ENCODE data around the gene ARL4D. TPM values are rescaled to one million over a fixed set of nuclear protein-coding genes. Genes with fewer than 3 reads are reported as not detected.

Gene ARL4D
- total RNA-seq, 2 donors from 2014 or later, result 3.5 to 21.0 TPM

- no peak overlapping the region for H3K4me3 ChIP-seq
- H3K4me1 ChIP-seq (ENCODE audit: control insufficient read depth in 1 of 2, low read depth in 2 of 2), result no peaks in the 10 kb centered on the region
- no peaks in the 10 kb centered on the region for H3K36me3 ChIP-seq
- DNase-seq (ENCODE audit: low spot score) (no peak), ATAC-seq (ENCODE audit: insufficient number of reproducible peaks, low FRiP score, low read depth) (no peak)
- no peak for TF ChIP-seq CTCF (IDR thresholded peaks at IDR 0.05)
- H3K9me3 ChIP-seq, result no peaks in the 10 kb centered on the region
- H3K27ac ChIP-seq, result no peak overlapping the region
- no peaks in the 10 kb centered on the region for H3K27me3 ChIP-seq (replicated peaks; ENCODE audit: insufficient read depth)
These were observed 25.1 kb downstream of the ARL4D start for GRCh38 chr17:43423777-43424455.

GRCh38 chr17:43427362-43428043 is 28.7 kb downstream of the ARL4D start:
- Histone ChIP-seq H3K4me3 (no peak overlapping the region), H3K27me3 (replicated peaks; ENCODE audit: insufficient read depth) (no peaks in the 10 kb centered on the region), H3K9me3 (no peaks in the 10 kb centered on the region), H3K36me3 (no peaks in the 10 kb centered on the region), H3K27ac (no peak overlapping the region), H3K4me1 (ENCODE audit: control insufficient read depth in 1 of 2, low read depth in 2 of 2) (peaks cover 4 to 8% of the 10 kb centered on the region in 2 donors)
- DNase-seq (ENCODE audit: low spot score) (no peak), ATAC-seq (ENCODE audit: insufficient number of reproducible peaks, low FRiP score, low read depth) (no peak)
- no peak for TF ChIP-seq CTCF (IDR thresholded peaks at IDR 0.05)

- H3K36me3 ChIP-seq, result no peaks in the 10 kb centered on the region
- no peak for TF ChIP-seq CTCF (IDR thresholded peaks at IDR 0.05)
- no peaks in the 10 kb centered on the region for H3K9me3 ChIP-seq
- H3K4me1 ChIP-seq (ENCODE audit: control insufficient read depth in 1 of 2, low read depth in 2 of 2), result peaks cover 4 to 8% of the 10 kb centered on the region in 2 donors
- H3K27ac ChIP-seq, result no peak overlapping the region
- no peak for DNase-seq (ENCODE audit: low spot score)
- no peak for ATAC-seq (ENCODE audit: insufficient number of reproducible peaks, low FRiP score, low read depth)
- H3K27me3 ChIP-seq (replicated peaks; ENCODE audit: insufficient read depth), result no peaks in the 10 kb centered on the region
- H3K4me3 ChIP-seq, result no peak overlapping the region
These were observed 29.7 kb downstream of the ARL4D start for GRCh38 chr17:43428524-43428923.

GRCh38 chr17:43430936-43431713 is 32.3 kb downstream of the ARL4D start:
- Histone ChIP-seq H3K4me3 (no peak overlapping the region), H3K4me1 (ENCODE audit: control insufficient read depth in 1 of 2, low read depth in 2 of 2) (peaks cover 4 to 8% of the 10 kb centered on the region in 2 donors), H3K27ac (no peak overlapping the region), H3K27me3 (replicated peaks; ENCODE audit: insufficient read depth) (no peaks in the 10 kb centered on the region), H3K36me3 (no peaks in the 10 kb centered on the region), H3K9me3 (no peaks in the 10 kb centered on the region)
- TF ChIP-seq CTCF (IDR thresholded peaks at IDR 0.05), result no peak
- no peak for ATAC-seq (ENCODE audit: insufficient number of reproducible peaks, low FRiP score, low read depth)
- no peak for DNase-seq (ENCODE audit: low spot score)
